HG02763 (cell line): ENCODE measurements around the gene LHX4.

Experiments used
- ATAC-seq: cut with Tn5 transposase; IDR thresholded peaks from one replicate; pipeline ENCODE4 v1.9.1; 2021; ENCODE audit warnings: mild to moderate bottlenecking, moderate library complexity; ENCODE audit not compliant: unreplicated experiment

LHX4 gene

DNA sequence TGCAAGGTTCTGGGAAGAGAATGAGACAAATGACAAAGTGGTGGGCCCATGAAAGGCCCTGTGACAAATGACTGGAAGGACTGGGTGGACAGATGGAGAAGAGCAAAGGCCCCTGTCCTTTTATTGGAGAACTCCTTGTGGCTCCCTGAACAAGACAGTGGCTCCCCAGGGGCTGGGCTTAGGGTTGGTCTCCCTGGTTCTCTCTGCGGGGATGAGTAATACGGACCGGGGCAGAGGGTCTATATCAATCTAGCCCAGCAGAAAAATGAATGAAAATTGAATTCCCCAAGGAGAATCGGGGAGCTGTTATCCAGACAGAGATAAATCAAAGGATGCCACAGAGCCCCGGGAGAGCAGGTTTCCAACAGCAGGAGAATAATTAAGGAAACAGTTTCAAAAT lies 5.2 kb upstream of the LHX4 start:
- no peak for ATAC-seq

DNA sequence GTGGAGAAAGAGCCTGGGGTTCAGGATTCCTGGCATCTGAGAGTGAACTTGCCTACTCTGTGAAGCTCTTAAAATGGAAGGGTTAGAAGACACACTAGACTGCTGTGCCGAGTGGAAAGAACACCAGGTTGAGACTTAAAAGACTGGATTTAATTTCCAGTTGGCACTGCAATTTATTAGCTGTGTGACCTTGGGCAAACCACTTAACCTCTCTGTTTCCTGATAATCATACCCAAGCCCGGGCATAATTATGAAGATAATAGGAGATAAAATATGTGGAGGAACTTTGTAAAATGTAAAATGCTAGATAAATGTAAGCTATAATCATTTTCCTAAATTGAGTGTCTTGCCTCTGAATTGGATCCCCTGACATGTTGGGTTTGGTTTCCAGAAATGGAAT lies 4.7 kb upstream of the LHX4 start:
- no peak for ATAC-seq

DNA sequence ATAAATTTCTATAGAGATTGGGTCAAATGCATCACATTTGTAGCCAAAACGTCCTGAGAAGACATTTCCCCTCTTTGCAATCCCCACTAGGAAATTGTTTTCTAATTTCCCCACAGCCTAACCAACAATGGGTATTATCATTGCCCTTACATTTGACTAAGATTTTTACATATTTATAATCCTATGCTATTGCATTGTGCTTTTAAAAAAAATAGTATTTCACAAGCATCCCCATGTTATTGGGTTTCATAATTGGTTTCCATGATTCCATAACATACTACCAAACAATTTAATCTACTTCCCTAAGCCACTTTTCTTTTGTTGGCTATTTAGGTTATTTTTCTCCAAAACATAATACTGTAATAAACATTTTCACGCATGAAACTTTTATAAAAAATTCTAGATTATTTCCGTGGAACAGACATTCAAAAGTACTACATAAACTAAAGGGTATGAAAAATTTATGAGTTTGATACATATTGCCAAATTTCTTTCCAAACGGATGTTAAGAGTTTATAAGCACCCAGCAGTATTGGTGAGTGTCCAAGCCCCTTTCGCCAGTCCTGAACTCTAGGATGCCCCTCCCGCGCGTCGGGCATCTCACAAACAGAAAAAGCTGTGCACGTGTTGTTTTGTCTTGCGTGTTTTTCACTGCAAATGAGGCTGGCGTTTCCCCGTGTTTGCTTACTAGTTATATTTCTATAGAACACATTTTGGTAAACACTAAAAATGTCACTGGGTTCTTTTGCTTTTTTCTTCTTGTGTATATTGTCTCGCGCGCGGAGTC lies 2.0 kb upstream of the LHX4 start:
- ATAC-seq = no peak

DNA sequence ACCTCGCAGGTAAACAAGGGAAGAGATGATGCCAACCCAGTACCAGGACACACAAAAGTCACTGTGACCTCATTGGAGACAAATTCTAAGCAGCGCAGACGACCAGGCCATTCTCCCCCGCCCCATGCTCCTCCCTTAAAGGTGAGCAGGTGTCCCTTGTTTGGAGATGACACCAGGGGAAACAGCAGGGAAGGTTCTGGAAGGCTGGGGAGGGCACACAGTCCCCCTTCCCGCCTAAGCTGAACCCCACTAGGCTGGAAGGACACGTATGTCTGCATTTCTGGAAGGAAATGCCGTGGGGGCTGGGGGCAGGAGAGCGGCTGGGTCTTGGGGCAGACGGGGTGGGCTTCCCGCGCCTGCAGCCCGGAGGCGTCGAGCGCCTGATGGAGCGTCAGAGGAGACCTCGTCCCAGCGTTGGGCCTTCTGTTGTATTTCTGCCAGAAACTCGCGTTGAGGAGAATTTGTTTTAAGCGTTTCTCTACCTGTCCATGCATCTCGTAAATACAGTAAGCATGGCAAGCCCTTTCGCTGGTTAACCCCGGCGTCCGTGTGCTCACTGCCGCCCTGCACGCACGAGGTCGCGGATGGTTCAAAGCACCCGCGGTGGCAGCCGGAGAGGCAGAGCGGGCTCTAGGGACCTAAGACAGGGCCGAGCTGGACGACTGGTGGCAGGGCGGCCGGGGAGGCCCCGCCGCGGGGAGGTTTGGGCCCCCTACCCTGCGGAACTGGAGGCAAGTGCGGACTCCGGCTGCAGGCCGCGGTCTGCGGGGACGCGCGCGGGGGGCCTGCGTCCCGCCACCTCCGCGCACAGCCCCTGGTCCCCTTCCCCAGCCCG lies 1.2 kb upstream of the LHX4 start:
- ATAC-seq = no peak

DNA sequence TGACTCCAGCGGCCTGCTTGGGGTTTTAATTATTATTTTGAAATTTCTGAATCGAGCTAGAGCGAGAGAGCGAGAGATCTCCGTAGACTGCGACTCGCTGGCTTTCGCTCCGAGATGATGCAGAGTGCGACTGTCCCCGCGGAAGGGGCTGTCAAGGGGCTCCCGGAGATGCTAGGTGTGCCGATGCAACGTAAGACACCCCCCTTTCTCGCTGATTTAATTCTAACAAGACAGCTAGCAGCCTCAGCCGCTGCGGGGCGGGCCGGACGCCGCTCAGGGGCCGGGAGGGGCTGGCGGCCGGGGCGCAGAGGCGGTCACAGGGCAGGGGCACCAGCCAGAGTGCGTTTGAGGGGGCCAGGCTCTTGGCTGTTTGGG lies 339 bp downstream of the LHX4 start:
- ATAC-seq = no peak

DNA sequence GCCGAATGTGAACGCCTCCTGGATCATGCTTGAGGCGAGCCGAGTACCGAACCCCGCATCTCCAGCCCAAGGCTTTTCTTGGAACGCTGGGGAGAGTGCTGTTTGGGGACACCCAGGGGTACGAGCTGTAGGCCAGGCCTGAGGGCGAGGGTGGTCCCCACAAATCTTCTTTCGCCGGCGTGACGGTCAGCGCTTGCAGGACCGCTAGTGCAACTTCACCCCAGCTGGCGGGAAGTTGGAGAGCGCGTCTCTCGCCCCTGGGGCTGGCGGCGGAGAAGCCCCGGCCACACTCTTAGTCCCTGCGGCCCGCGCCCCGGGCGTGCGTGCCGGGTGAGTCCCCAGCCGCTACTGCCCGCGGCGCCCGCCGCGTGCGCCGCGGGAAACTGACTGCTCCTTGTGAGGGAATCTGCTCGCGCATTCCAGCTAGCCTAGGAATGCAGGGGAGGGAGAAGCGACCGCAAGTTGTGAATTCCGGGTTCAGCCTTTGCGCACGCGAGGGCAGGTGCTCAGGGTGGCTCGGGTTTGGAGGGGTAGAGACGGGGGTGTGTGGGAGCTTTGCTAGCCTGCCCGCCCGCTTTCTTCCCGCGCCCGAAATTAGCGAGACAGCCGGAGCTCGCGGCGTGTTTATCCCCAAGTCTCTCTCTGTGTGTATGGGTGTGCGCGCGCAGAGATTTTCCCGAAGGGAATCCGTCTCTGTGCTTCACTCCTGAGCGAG lies 884 bp downstream of the LHX4 start:
- no peak for ATAC-seq

DNA sequence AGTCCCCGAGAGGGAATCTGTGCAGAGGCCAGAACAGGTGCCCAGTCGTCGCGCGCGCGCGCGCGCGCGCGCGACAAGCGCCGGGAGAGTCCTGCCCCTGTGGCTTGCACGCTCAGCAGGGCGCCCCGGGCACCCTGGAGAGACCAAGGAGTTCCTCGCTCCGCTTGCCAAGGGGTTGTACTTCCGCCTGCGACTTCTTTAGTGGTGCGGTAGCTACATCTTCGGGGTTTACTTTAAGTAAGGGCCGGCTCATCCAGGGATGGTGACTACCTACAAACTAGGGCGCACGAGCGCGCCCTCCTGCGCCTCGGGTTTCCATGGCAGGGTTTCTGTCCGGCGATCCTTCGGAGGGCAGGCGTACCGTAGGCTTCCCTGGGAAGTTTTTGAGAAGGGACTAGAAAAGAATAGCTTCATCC lies 1.4 kb downstream of the LHX4 start:
- ATAC-seq = no peak

DNA sequence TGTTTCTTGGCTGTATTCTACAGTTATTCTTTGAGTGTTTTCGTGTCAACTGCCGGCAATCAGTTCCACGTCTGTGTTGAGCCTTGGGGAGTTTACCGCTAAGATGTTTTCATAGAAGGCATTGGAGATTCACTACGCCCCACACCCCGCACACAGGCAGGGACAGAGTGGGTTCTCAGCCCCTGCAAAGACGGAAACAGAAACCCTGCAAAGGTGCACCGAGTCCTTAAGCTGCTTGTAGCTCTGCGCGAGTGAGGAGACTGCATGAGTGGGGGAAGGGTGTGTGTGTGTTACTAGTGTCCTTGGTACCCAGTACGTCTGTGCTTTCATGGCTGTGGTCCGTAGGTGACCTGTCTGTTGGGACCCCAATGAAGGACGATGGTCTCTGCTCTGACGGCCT lies 1.9 kb downstream of the LHX4 start:
- ATAC-seq = no peak

DNA sequence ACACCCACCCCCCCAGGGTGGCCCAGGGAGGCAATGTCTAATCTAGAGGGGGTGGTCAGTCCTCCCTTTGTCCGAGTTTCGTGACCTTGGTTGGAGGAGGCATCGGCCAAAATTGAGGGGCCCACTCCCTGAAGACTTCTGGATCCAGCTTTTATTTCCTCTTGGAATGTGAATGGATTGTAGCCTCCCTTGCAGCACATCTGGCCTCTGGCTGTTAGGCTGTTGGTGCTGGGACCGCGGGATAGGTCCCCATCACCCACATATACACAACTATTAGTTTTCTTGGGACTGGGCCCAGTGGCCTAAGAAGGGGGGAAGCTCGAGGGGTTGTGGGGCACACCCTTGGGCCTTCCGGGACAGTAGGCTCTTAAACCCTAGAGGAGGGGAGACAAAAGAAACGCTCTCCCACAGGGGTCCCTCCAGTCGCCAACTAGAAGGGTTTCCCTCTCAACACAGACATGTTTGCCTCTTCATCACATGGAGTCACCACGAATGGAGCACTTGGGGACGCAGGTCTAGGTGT lies 2.5 kb downstream of the LHX4 start:
- ATAC-seq = no peak

DNA sequence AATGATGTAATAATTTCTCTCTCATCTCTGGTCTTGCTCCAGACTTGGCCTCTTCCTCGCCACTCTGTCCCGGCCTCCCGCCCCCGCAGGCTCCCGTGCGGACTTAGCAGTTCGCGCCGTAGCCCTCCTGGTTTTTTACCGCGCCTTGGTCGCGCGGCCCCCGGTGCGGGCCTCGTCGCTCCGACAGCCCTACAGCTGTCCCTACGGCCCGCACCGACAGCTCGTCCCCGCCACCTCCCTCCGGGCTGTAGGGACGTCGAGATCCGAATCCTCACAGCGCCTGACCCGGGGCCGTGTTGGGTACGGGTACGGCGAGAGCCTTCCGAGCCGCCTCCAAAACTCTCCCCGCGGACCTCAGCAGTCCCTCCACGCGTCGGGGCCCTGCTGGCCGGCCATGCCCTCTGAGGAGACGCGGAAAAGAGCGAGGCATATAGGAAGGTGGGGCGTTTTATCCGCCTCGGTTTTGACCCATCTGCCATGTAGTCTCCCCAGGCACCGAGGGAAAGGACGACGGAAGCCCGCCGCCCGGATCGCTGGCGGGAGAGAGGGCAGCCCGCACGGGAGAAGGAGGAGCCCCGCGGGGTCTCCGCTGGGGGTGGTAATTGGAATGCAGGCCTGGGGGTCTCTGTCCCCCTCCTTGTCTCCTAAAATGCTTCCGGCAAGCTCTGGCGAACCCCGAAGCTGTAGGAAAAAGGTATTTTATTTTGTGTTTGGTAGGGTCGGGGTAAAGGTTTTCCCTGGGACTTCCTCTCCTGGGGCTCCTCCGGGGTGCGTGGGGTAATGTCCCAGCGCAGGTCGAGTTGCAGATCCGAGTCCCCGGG lies 3.3 kb downstream of the LHX4 start:
- no peak for ATAC-seq

DNA sequence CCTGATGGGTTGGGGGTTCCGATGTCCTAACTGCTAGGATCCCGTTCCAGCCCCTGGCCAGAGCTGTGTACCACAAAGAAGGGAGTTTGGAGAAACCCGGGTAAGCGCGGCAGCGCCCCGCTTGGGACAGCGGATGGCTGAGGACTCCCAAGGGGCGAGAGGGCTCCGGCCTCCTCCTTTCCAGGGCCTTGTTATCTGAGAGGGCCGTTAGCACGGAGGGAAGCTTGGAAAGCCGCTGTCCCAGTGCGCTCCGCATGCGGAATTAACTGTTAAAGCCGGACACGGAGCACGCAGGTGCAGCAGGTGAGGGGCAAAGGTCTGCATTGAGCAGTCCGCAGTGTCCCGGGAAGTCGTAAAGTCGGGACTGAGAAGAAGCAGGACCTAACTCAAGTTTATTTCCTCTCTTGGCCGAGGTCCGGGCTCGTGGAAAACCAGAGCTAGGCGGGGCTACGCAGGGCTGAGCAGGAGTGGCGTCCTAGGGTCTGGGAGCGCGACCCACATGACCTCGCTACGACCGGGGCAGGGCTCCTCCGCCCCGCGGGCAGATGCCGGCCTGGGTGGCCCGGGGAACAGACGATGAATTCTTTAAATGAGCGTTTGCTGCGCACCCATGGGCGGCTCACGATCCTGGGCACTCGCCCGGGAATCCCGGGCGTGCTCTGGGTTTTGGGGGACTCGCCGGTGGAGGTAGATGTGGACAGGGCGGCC lies 4.5 kb downstream of the LHX4 start:
- ATAC-seq = no peak

DNA sequence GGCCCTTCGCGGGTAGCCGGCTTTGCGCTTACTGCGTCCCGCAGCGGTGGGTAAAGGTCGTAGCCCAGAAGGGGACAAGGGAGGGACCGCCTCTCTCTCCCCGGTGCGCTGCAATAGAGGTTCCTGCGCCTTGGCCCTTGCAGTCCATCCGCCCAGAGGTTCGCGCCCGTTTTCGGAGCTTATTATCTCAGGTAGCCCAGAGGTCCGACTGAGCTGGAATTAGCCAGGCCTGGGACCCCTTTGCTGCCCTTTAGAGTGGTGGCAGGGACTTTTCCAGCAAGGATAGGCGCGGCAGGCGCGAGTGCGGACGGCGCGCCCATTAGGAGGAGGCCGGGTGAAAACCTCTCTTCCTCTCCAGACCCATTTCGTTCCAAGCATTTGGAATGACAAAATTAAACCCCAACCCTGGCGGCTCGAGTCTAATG lies 5.0 kb downstream of the LHX4 start:
- ATAC-seq = no peak

DNA sequence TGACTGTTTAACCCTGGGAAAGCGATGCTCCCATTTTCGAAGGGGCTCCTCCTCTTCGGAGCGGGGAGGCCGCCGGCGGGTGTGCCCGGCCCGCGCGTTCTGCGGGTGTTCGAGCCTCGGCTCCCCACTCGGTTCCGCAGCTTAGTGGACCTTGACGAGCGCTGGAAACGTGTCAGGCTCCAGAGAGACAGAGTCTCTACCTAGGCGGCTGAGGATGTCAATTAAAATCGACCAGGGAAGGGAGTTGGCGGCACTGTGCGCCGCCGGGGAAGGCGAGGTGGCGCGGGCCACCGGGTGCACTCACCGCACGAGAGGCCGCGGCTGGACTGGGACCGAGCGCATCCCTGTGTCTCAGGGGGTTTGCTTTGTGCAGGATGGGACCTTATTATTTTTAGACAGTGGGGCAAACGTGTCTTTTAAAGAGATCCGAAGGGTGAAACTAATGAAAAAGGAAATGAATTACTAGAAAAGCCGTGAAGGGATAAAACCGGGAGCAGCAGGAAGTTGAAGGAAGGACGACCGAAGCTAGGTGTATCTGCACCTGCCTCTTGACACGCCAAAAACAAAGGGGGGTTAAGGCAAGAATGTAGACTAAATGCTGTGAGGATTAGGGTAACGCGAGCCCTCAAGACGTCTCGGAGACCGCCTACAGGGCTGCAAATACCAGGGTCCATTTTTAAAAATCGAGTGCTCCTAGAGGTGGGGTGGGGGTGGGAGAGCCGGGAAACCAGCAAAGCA lies 5.6 kb downstream of the LHX4 start:
- no peak for ATAC-seq

DNA sequence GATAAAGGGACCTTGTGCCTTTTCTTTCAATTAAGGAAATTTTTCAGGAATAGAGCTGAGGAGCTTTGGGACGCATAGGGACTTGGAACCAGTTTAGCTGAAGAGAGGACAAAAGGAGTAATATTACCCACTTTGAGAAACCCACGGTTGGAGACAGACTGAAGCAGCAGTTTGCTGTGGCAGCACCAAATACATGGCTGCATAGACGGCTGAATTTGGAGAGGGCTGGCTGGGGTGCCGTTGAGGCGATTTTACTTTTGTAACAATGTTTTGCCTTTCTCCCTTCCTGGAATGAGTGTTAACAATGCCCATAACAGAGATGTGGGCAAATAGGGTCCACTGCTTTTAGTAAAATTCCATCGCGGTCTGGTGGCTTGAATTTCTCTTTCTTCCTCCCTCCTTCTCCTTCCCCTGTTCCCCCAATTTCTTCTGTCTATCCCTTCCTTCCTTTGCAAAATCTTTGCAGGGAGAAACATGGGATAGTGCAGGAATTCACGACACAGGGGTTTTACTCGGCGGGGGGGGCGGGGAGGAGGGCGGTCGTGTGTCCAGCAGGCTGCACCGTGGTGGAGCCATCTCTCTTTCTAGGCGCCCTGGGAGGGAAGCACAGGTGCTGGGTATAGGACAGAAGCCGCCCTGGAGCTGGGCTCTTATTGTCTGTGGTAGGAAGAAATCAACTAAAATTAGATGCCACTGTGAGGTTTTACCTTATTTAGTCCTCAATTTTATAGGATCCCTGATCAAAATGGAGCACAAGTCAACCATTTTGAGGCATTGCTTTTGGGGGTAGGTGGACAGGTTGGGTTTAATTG lies 6.8 kb downstream of the LHX4 start:
- no peak for ATAC-seq

DNA sequence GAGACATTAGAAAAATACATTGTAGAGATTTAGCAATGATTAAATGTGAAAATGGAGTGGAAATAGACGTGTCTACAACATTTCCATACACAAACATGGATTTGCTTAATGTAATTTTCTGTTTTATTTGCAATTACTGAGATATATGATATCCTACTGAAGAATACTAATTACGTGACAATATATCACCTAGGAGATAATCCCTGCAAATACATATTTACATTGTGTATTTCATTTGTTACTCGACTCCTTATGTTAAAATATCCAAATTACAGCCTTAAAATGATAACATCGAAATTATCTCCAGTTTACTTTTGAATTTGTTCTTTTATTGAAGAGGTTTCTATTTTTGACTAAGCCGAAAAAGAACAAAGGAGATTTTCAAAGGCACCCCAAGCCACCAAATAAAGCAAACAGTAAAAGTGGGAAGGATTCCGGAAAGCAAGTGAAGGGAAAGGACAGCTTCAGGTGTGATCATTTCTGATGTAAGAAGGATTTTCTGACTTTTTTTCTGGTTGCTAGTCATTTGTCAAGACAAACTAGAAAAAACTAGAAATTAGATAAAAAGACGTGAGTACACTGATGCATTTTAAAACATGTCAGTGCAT lies 7.9 kb downstream of the LHX4 start:
- ATAC-seq = no peak

DNA sequence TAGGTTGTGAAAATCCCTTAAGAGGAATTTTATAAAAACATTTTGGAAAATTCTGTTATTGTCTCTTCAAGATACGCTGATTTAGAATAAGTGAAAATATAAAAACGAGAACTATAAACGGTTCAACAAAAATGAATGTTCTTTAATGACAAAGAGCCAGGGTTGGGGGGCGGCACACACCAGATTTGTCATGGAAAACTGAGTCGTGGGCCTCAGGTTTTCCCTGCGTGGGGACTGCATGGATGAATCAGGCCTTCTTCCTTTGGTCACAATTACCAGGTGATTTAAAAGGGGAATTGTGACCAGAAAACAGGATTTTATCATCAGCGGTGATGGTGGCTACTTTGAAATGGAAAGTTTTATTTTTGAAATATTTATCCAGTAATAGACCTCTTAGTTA lies 8.6 kb downstream of the LHX4 start:
- ATAC-seq = no peak

DNA sequence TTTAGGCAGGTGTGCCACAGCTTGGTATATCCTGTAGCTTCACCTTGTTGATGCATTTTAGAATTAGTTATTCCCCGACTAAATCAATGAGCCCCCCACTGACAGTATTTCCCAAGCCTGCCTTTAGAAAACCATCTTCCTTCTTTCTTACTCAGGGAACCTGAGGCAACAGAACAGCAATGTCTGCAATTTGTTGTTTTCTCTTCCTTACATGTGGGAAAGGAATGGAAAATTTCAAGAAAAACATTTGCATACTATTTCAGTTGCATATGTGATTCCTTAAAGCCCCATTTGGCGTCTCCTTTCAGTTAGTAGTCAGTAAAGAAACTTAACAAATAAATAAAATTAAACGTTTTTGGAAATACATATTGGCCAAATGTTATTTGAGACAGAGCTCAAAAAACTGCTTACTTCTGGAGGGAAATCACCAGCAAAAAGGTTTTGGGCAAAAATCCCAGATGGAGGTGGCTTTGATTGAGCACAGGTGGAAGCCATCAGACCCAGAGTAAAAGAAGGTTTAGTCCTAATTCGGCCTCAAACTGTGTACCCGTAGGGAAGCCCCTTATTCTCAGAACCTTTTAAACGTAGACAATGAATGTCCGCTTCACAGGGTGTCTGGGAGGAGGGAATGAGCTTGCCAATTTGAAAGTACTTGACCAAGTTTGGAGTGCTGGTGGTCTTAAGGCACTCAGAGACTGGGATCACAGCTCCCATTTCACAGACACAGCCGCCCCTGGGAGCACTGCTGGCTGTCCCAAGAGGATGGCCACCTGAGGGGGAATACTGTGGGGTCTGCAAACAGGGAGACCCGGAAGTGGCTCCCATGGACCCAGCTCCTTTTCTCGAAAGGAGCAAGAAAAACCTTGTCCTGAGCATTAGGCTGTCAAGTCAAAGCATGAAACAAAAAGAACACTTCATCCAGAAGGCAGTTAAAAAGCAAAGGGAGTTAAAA lies 9.4 kb downstream of the LHX4 start:
- no peak for ATAC-seq
